ENCODE results near the gene PCDHGB4.

PCDHGB4 gene

GRCh38 chr5:141382469-141383294 is 4.8 kb upstream of the PCDHGB4 start, which contains the start of gene PCDHGA7:
TSS of gene PCDHGA7 (plus strand) at chr5:141382742. CDS start at chr5:141382900, 158 bp downstream.
- H4K20me1 ChIP-seq (ENCODE audit: insufficient read depth, low read length): no peaks in the 10 kb centered on the region
- peak; percentile 60 for DNase-seq
- no peaks in the 10 kb centered on the region for H3K9me3 ChIP-seq (replicated peaks; ENCODE audit: insufficient read depth, low read length)
- peaks cover 8% of the 10 kb centered on the region; the same call in 1 of the 2 replicates for H3K27me3 ChIP-seq (replicated peaks; ENCODE audit: insufficient read depth, low read length)
- no peak within 1 kb of the TSS for H3K27ac ChIP-seq (ENCODE audit: low read length)
- no peaks in the 10 kb centered on the region for H3K9me2 ChIP-seq (replicated peaks; ENCODE audit: insufficient read depth, low read length)
- TF ChIP-seq, protein P1, sequence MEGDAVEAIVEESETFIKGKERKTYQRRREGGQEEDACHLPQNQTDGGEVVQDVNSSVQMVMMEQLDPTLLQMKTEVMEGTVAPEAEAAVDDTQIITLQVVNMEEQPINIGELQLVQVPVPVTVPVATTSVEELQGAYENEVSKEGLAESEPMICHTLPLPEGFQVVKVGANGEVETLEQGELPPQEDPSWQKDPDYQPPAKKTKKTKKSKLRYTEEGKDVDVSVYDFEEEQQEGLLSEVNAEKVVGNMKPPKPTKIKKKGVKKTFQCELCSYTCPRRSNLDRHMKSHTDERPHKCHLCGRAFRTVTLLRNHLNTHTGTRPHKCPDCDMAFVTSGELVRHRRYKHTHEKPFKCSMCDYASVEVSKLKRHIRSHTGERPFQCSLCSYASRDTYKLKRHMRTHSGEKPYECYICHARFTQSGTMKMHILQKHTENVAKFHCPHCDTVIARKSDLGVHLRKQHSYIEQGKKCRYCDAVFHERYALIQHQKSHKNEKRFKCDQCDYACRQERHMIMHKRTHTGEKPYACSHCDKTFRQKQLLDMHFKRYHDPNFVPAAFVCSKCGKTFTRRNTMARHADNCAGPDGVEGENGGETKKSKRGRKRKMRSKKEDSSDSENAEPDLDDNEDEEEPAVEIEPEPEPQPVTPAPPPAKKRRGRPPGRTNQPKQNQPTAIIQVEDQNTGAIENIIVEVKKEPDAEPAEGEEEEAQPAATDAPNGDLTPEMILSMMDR (IDR thresholded peaks at IDR 0.05; ENCODE audit: low read length): peak; percentile 76
- TF ChIP-seq EZH2 (optimal IDR thresholded peaks at IDR 0.05; ENCODE audit: low read depth, low read length) (no peak), EZH2phosphoT487 (IDR thresholded peaks at IDR 0.05; ENCODE audit: low read length) (no peak)
- peak within 1 kb of the TSS; percentile 23; the same call in 1 of the 2 replicates for H3K9ac ChIP-seq (ENCODE audit: low read length)
- no peaks in the 10 kb centered on the region for H3K79me2 ChIP-seq (ENCODE audit: low read length)
- H3K4me3 ChIP-seq (ENCODE audit: low read length): peak within 1 kb of the TSS; percentile 80
- no peaks in the 10 kb centered on the region for H3K4me1 ChIP-seq (ENCODE audit: low read length)
- no peaks in the 10 kb centered on the region for H3K36me3 ChIP-seq (replicated peaks; ENCODE audit: insufficient read depth, low read length)
- peak within 1 kb of the TSS; percentile 85 for H2AFZ ChIP-seq (ENCODE audit: low read length)
- H3F3A ChIP-seq (ENCODE audit: insufficient read depth, low read length): no peaks in the 10 kb centered on the region
- H3K4me2 ChIP-seq (ENCODE audit: low read depth, low read length): peak within 1 kb of the TSS; percentile 66

DNA sequence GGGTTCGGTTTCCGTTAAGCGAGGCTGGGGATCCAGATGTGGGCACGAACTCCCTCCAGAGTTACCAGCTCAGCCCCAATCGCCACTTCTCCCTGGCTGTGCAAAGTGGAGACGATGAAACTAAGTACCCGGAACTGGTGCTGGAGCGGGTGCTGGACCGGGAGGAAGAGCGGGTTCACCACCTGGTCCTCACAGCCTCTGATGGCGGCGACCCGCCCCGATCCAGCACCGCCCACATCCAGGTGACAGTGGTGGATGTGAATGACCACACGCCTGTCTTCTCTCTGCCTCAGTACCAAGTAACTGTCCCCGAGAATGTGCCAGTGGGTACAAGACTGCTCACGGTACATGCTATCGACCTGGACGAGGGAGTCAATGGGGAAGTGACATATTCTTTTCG is 4.2 kb upstream of the PCDHGB4 start:
- Histone ChIP-seq H3K27ac (ENCODE audit: low read length) (no peak overlapping the region), H3K79me2 (ENCODE audit: low read length) (no peaks in the 10 kb centered on the region), H3K36me3 (replicated peaks; ENCODE audit: insufficient read depth, low read length) (no peaks in the 10 kb centered on the region), H3K27me3 (replicated peaks; ENCODE audit: insufficient read depth, low read length) (peaks cover 6% of the 10 kb centered on the region; the same call in 1 of the 2 replicates), H3K4me1 (ENCODE audit: low read length) (no peaks in the 10 kb centered on the region), H3K9ac (ENCODE audit: low read length) (no peak overlapping the region), H3K9me2 (replicated peaks; ENCODE audit: insufficient read depth, low read length) (no peaks in the 10 kb centered on the region), H3F3A (ENCODE audit: insufficient read depth, low read length) (no peaks in the 10 kb centered on the region), H3K9me3 (replicated peaks; ENCODE audit: insufficient read depth, low read length) (no peaks in the 10 kb centered on the region), H4K20me1 (ENCODE audit: insufficient read depth, low read length) (no peaks in the 10 kb centered on the region), H3K4me2 (ENCODE audit: low read depth, low read length) (peak overlapping the region; percentile 66; the same call in 1 of the 2 replicates), H2AFZ (ENCODE audit: low read length) (no peak overlapping the region; the same call in 1 of the 2 replicates), H3K4me3 (ENCODE audit: low read length) (peak overlapping the region; percentile 80)
- no peak for DNase-seq
- TF ChIP-seq EZH2phosphoT487 (IDR thresholded peaks at IDR 0.05; ENCODE audit: low read length) (no peak), EZH2 (optimal IDR thresholded peaks at IDR 0.05; ENCODE audit: low read depth, low read length) (no peak)
- TF ChIP-seq, protein P1 (IDR thresholded peaks at IDR 0.05; ENCODE audit: low read length): no peak

DNA sequence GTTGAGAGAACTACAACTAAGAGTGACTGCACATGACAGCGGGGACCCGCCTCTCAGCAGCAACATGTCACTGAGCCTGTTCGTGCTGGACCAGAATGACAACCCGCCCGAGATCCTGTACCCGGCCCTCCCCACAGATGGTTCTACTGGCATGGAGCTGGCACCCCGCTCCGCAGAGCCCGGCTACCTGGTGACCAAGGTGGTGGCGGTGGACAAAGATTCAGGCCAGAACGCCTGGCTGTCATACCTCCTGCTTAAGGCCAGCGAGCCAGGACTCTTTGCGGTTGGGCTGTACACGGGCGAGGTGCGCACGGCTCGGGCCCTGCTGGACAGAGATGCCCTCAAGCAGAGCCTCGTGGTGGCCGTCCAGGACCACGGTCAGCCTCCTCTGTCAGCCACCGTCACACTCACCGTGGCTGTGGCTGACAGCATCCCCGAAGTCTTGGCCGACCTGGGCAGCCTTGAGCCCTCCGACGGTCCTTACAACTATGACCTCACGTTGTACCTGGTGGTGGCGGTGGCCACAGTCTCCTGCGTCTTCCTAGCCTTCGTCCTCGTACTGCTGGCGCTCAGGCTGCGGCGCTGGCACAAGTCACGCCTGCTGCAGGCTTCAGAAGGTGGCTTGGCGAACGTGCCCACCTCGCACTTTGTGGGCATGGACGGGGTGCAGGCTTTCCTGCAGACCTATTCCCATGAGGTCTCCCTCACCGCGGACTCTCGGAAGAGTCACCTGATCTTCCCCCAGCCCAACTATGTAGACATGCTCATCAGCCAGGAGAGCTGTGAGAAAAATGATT is 2.8 kb upstream of the PCDHGB4 start:
- Histone ChIP-seq H3K9ac (ENCODE audit: low read length) (no peak overlapping the region), H3K9me2 (replicated peaks; ENCODE audit: insufficient read depth, low read length) (no peaks in the 10 kb centered on the region), H3K4me3 (ENCODE audit: low read length) (no peak overlapping the region), H3K9me3 (replicated peaks; ENCODE audit: insufficient read depth, low read length) (no peaks in the 10 kb centered on the region), H3K36me3 (replicated peaks; ENCODE audit: insufficient read depth, low read length) (no peaks in the 10 kb centered on the region), H3K79me2 (ENCODE audit: low read length) (no peaks in the 10 kb centered on the region), H3K4me2 (ENCODE audit: low read depth, low read length) (no peak overlapping the region), H3K27me3 (replicated peaks; ENCODE audit: insufficient read depth, low read length) (peaks cover 6% of the 10 kb centered on the region; the same call in 1 of the 2 replicates), H3F3A (ENCODE audit: insufficient read depth, low read length) (no peaks in the 10 kb centered on the region), H3K27ac (ENCODE audit: low read length) (no peak overlapping the region), H4K20me1 (ENCODE audit: insufficient read depth, low read length) (no peaks in the 10 kb centered on the region), H3K4me1 (ENCODE audit: low read length) (no peaks in the 10 kb centered on the region), H2AFZ (ENCODE audit: low read length) (no peak overlapping the region)
- TF ChIP-seq, protein P1 (IDR thresholded peaks at IDR 0.05; ENCODE audit: low read length): no peak
- TF ChIP-seq EZH2phosphoT487 (IDR thresholded peaks at IDR 0.05; ENCODE audit: low read length) (no peak), EZH2 (optimal IDR thresholded peaks at IDR 0.05; ENCODE audit: low read depth, low read length) (no peak)
- DNase-seq: no peak
